ES-I3 (cell line): ENCODE data around the gene DIS3L.
"Not testable (repeated sequence)": the region's sequence is repeated elsewhere in the genome, so short reads cannot be mapped to it uniquely, and the experiment has no call there.

ENCODE experiments used
- H3K36me3 ChIP-seq: 2 replicates; pipeline ENCODE4 v1.6.1; 2013; ENCODE audit warnings: mild to moderate bottlenecking, low read length, control low read depth, moderate library complexity; ENCODE audit not compliant: insufficient read depth
- H3K4me1 ChIP-seq: 2 replicates; pipeline ENCODE4 v1.6.1; 2013; ENCODE audit warnings: mild to moderate bottlenecking, control low read depth, low read length; ENCODE audit not compliant: insufficient read depth
- H3K9ac ChIP-seq: 2 replicates; pipeline ENCODE4 v1.6.1; 2013; ENCODE audit warnings: low read depth, mild to moderate bottlenecking, low read length, moderate library complexity
- H3K9me3 ChIP-seq: 2 replicates; pipeline ENCODE4 v1.6.1; 2013; ENCODE audit warnings: mild to moderate bottlenecking, low read length, moderate library complexity; ENCODE audit not compliant: control insufficient read depth, insufficient read depth

DIS3L gene

GRCh38 chr15:66323312-66323928 lies 30.1 kb downstream of the DIS3L start:
- Histone ChIP-seq H3K36me3 (peaks cover 14% of the 10 kb centered on the region), H3K9ac (no peak overlapping the region), H3K9me3 (no peaks in the 10 kb centered on the region), H3K4me1 (no peaks in the 10 kb centered on the region)

GRCh38 chr15:66326051-66326450 lies 32.7 kb downstream of the DIS3L start:
- H3K4me1 ChIP-seq: no peaks in the 10 kb centered on the region
- peaks cover 14% of the 10 kb centered on the region for H3K36me3 ChIP-seq
- H3K9me3 ChIP-seq: no peaks in the 10 kb centered on the region
- no peak overlapping the region for H3K9ac ChIP-seq

- Histone ChIP-seq H3K36me3 (peaks cover 8% of the 10 kb centered on the region), H3K9me3 (no peaks in the 10 kb centered on the region), H3K4me1 (no peaks in the 10 kb centered on the region), H3K9ac (no peak overlapping the region)
These were observed 34.4 kb downstream of the DIS3L start for GRCh38 chr15:66327736-66328135.

- Histone ChIP-seq H3K9ac (no peak overlapping the region), H3K9me3 (no peaks in the 10 kb centered on the region), H3K36me3 (peaks cover 3% of the 10 kb centered on the region), H3K4me1 (no peaks in the 10 kb centered on the region)
These were observed 35.4 kb downstream of the DIS3L start for GRCh38 chr15:66328771-66329170.

- H3K9ac ChIP-seq, H3K9me3 ChIP-seq, H3K4me1 ChIP-seq, H3K36me3 ChIP-seq: not testable (repeated sequence)
These were observed 55.2 kb downstream of the DIS3L start for GRCh38 chr15:66348530-66348929.

GRCh38 chr15:66356077-66356358 lies 62.6 kb downstream of the DIS3L start:
- H3K9ac ChIP-seq: peak overlapping the region; percentile 86
- no peaks in the 10 kb centered on the region for H3K9me3 ChIP-seq
- no peaks in the 10 kb centered on the region for H3K36me3 ChIP-seq
- no peaks in the 10 kb centered on the region for H3K4me1 ChIP-seq

- Histone ChIP-seq H3K4me1 (no peaks in the 10 kb centered on the region), H3K9me3 (no peaks in the 10 kb centered on the region), H3K36me3 (no peaks in the 10 kb centered on the region), H3K9ac (peak within 1 kb of the TSS; percentile 86)
These were observed 63.2 kb downstream of the DIS3L start, which contains the start of gene TIPIN for GRCh38 chr15:66356359-66357236. Gene TIPIN, minus strand, starts transcription at chr15:66356685. Its CDS starts 3,738 bp downstream, at chr15:66352947.

GRCh38 chr15:66359740-66360139 lies 66.4 kb downstream of the DIS3L start:
- H3K4me1 ChIP-seq: no peaks in the 10 kb centered on the region; the same call in 1 of the 2 replicates
- H3K36me3 ChIP-seq: no peaks in the 10 kb centered on the region
- H3K9ac ChIP-seq: no peak overlapping the region
- H3K9me3 ChIP-seq: no peaks in the 10 kb centered on the region

- H3K9me3 ChIP-seq, H3K36me3 ChIP-seq, H3K9ac ChIP-seq, H3K4me1 ChIP-seq: not testable (repeated sequence)
These were observed 68.5 kb downstream of the DIS3L start for GRCh38 chr15:66361745-66362460.

GRCh38 chr15:66362776-66363175 lies 69.4 kb downstream of the DIS3L start:
- Histone ChIP-seq H3K9ac (no peak overlapping the region), H3K36me3 (no peaks in the 10 kb centered on the region), H3K9me3 (no peaks in the 10 kb centered on the region), H3K4me1 (peaks cover 5% of the 10 kb centered on the region)

- no peaks in the 10 kb centered on the region for H3K36me3 ChIP-seq
- no peak overlapping the region for H3K9ac ChIP-seq
- H3K4me1 ChIP-seq: peaks cover 11% of the 10 kb centered on the region
- H3K9me3 ChIP-seq: no peaks in the 10 kb centered on the region
These were observed 71.7 kb downstream of the DIS3L start for GRCh38 chr15:66364944-66365528.

GRCh38 chr15:66369773-66370651 lies 76.6 kb downstream of the DIS3L start:
- Histone ChIP-seq H3K36me3 (no peaks in the 10 kb centered on the region), H3K9me3 (no peaks in the 10 kb centered on the region), H3K9ac (no peak overlapping the region; the same call in 1 of the 2 replicates), H3K4me1 (peaks cover 10% of the 10 kb centered on the region)

- Histone ChIP-seq H3K9me3 (no peaks in the 10 kb centered on the region), H3K36me3 (no peaks in the 10 kb centered on the region), H3K4me1 (peaks cover 8% of the 10 kb centered on the region), H3K9ac (no peak overlapping the region)
These were observed 80.8 kb downstream of the DIS3L start for GRCh38 chr15:66374179-66374578.
